Spleen (tissue), 7 donors: ENCODE results near the gene IKBKE.

Source experiments
- CTCF ChIP-seq, 11 experiments: fragments of 200-600 bp in 7 of 11; fragments of 450-650 bp in 4 of 11; sonication (generic) in 4 of 11; IDR thresholded peaks in 8 of 11; conservative IDR thresholded peaks in 3 of 11; 1 replicate in 7 of 11; 2 replicates in 4 of 11; pipeline versions ENCODE4 v1.4.0 to v1.8.0; 2016 to 2021; ENCODE audit warnings: antibody characterized with exemption in 11 of 11, inconsistent platforms in 4 of 11, mild to moderate bottlenecking in 1 of 11
- POLR2A ChIP-seq, 3 donors: fragments of 450-650 bp; IDR thresholded peaks; one replicate each; pipeline ENCODE4 v1.5.1; 2017; ENCODE audit warnings: antibody characterized with exemption in 3 of 3, mild to moderate bottlenecking in 1 of 3
- POLR2AphosphoS5 ChIP-seq, 3 donors: sonication (generic); formaldehyde crosslinking; IDR thresholded peaks; one replicate each; pipeline ENCODE4 v1.5.1; 2017; ENCODE audit warnings: antibody characterized with exemption in 3 of 3
- donor health status: DM: no; HTN: no; CAD: no; lungs with moderate emphysema.
- donor health status: DM: no; HTN: no; CAD: no.
- donor health status: DM: no; HTN: no; CAD: no.

GRCh38 chr1:206463911-206464310 is 6.4 kb upstream of the IKBKE start:
- TF ChIP-seq CTCF (IDR thresholded peaks at IDR 0.05 in 8 of 11, conservative IDR thresholded peaks at IDR 0.05 in 3 of 11), result no peak
- TF ChIP-seq POLR2A (IDR thresholded peaks at IDR 0.05), result no peak
- TF ChIP-seq POLR2AphosphoS5 (IDR thresholded peaks at IDR 0.05), result peak in 1 of 3 donors; percentile 19
